HG03457 (cell line): ENCODE measurements around the gene LRP2.

ENCODE experiments used
- ATAC-seq: cut with Tn5 transposase; IDR thresholded peaks from one replicate; pipeline ENCODE4 v1.9.1; 2021; ENCODE audit warnings: moderate number of reproducible peaks; ENCODE audit not compliant: unreplicated experiment

The LRP2 gene

DNA sequence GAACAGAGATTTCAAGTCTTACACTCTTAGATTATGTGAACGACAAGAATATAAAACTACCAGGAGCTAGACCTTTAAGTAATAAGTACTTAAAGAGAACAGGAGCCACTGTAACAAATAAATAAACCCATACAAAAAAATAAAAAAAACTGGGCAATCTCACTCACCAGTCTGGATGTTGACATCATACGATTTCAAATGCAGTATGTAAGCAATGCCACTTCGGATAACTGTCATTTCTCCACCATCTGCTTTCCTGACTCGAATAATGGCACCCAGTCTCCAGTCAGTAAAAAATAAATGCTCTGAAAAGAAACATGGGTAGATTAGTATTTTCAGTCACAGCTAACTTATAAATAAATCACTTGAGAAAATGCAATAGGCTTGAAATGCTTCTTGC is 115.1 kb downstream of the LRP2 start:
- no peak for ATAC-seq

DNA sequence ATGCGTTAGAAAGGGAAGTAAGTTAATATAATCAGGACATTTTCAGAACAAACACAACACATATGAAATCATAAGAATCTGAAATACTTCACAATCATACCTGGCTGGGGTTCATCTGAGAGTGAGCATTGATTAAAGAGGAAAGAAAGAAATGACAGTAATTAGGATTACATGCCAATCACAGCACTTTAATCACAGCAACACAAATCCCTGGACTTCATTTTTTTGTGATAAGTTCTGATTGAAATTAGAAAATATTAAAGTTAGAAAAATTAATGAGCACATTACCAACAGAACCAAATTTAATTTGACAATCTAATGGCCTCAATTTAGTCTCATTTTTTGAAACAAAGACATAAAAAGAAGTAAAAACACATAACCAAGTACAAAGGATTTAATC is 121.9 kb downstream of the LRP2 start:
- ATAC-seq = no peak

- no peak for ATAC-seq
Observed at GRCh38 chr2:169237939-169238338, 124.4 kb downstream of the LRP2 start.

DNA sequence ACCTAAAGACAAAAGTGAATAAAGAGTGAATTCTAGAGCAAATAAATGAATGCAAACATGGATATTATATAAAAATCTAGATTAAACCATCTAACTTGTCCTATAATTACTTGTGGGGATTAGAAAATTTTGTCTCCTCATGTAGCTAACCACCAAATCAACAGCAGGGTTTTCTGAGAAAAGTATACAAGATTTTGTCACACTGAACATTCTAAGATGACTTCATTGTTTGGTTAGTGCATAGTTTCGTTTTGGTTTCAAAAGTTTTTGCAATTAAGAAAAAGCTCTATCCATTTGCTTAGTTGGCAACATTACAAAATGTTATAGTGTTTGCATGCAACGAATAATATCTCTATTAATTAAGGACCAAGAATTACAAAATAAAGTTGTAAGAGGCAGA is 125.0 kb downstream of the LRP2 start:
- no peak for ATAC-seq

DNA sequence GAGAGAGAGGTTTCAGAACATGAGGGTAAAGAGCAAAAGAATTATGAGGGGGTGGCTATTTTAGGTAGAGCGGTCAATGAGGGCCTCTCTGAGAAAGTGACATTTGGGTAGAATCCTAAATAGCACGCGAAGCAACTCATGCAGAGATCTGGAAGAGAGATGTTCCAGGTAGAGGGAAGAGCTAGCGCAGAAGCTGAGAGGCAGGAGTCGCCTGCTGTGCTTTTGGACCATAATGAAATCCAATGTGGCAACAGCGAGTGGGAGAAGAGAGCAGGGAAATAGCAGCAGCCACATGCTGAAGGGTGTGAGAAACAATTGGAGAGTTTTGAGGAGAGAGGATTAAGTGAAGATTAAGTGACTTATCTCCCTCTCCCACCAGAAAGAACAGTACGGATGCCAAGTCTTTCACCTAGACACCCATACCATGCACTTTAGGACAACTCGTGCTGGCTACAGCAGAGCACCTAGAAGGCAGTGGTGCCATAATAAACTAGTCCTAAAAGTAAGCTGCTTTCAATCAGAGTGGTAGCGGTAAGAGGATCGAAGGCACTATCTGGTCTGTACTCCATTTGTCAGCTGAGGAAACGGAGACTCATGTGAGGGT is 129.7 kb downstream of the LRP2 start:
- ATAC-seq = no peak

DNA sequence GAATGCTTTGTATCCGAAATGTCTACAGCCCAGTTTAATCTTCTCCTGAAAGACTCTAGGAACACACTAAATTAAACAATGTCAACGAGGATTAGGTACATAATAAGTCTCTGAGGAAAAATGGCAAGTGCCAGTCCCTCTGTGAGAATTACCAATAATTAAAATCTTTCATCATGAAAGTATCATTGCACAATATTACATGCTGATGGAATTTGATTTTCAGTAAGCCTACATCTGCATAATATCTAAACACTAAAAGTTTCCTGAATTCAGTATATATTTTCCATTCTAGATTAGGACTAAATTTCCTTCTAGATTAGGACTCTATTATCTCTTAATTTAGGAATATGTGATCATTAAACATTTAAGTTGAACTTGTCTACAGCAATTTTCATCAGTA is 132.1 kb downstream of the LRP2 start:
- no peak for ATAC-seq

GRCh38 chr2:169229590-169229989 is 132.7 kb downstream of the LRP2 start:
- no peak for ATAC-seq

DNA sequence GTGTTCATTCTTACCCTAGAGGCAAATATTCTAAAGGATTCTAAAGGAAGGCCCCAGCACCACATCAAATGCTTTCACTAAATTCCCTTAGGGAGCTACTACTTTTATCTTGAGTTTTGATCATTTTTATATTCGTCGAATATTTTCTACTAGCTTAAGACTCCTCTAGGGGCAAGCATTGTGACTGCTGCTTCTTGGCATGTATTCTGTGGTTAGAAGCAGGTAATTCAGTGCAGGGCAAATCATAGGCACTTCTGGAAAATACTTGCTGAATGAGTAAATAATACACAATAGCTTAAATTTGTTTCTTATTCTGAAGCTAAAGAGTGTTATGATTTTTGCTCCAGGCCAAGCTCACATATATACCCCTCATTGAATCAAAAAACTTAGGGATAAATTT is 136.4 kb downstream of the LRP2 start:
- no peak for ATAC-seq

- no peak for ATAC-seq
Observed at GRCh38 chr2:169225233-169225750, 137.0 kb downstream of the LRP2 start.

DNA sequence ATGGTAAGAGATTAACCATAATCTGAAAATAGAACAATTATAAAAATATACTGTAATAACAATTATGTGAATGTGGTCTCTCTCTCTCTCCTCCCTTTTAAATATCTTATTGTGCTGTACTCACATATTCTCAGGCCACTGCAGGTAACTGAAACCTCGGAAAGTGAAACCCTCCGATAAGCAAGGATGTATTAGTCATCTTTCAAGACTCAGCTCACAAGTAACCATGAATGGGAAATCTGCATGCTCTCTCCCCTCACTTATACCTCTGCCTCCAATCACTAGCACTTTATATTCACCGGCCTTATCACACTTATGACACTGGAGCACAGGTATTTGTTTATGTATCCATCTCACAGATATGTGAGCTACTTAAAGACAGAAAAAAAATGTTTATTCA is 139.7 kb downstream of the LRP2 start:
- peak; percentile 77 for ATAC-seq

GRCh38 chr2:169221745-169222369 is 140.5 kb downstream of the LRP2 start:
- no peak for ATAC-seq

DNA sequence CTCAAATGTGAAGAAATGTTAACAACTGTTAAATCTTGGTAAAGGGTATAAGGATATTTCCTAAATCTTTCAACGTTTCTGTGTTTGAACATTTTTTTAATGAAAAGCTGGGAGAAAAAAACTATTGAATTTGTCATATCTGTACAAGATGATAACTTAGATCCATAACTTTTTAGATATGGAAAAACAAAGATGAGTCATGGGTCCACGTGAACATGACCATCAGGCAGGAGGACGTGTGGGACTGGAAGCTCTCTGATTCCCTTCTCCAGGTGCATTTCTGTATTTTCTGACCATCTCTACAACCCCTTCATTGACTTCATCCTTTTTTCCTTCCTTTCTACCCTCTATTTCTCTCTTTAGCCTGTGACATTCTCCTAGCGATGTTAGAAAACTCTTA is 151.4 kb downstream of the LRP2 start:
- ATAC-seq = no peak

- ATAC-seq = no peak
Observed at GRCh38 chr2:169208026-169208425, 154.3 kb downstream of the LRP2 start.

DNA sequence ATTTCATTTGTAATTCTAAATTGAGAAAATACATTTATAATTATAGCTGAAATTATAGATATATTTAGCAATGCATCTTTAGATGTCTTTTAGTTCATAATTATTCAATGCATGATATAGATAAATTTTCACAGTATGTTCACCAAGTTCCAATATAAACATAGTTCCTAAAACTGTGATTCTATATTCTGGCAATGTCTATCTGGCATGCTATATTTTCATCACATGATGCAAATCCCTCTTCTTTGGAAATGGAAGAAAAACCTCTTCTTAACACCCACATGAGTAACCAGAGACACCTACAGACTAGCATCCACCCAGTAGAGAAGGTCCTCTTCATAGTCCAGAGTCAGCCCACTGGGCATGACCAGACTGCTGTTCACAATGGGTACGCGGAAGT is 157.2 kb downstream of the LRP2 start:
- no peak for ATAC-seq

- ATAC-seq = no peak
Observed at GRCh38 chr2:169203952-169204351, 158.4 kb downstream of the LRP2 start.

DNA sequence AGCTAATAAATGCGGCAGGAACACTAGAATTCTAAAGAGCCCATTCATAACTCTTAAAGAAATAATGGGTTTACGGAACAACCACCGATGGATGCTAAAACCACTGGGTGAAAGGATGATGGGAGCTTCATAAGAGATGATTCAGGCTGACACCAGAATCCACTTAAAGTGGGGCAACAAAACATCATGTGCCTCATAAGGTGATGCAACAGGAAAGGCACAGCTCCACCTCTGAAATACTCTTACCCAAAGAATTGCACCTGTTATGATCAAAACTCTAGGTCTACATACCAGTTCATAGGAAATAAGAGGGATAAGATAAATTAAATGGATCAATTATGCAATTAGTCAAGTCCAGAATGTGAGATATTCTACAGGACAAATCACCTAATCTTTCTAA is 161.6 kb downstream of the LRP2 start:
- ATAC-seq = no peak

DNA sequence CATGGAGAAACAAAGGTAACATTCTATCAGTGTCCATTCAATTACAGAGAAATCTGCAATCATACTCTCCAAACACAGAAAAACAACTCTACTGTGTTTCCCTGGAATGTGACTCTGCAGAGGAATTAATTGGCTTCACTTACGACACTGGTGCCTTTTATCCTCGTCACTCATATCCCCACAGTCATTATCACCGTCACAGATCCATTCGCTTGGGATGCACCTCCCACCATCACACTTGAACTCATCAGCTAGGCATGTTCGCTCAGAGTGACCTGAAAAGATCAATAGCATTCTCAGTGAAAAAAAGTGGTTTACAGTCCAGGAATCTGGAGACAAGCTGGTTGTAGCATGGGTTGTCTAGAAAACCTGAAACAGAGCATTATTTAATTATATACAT is 168.7 kb downstream of the LRP2 start:
- no peak for ATAC-seq

GRCh38 chr2:169190197-169190775 is 172.0 kb downstream of the LRP2 start:
- ATAC-seq = no peak

DNA sequence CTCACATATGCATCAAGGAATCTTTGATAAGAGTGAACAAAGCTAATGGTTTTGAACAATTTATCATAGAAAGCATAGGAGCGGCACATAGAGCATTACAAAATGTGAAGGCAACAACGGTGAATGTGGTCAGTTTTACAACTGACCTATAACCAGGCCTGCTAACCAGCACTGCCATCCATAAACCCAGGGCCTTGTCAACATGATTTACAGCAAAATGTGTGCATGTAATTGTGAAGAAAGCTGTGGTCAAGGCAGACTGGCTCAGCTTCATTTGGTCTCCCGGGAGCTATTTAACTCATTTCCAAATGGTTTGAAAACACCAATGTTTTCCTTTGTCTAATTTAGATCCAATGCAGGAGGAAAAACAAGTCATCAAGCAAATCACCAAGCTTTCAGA is 173.2 kb downstream of the LRP2 start:
- ATAC-seq = no peak

DNA sequence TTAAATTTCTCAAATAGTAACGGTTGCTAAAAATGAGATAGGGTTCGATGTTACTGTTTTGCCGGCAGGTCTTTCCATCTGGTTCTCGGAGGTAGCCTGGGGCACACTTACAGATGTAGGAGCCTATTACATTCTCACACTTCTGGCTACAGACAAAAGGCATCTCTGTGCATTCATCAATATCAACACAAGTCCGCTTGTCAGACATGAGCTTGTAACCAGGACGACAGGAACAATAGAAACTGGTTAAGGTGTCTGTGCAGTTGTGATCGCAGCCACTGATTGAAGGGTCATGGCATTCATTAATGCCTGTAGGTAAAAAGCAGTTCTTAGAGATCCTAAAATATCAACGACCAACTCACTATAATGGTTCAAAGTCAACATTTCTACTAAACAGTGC is 176.6 kb downstream of the LRP2 start:
- no peak for ATAC-seq

GRCh38 chr2:169184074-169184473 is 178.3 kb downstream of the LRP2 start:
- no peak for ATAC-seq

GRCh38 chr2:169182573-169182972 is 179.8 kb downstream of the LRP2 start:
- ATAC-seq = no peak
